Ascending aorta (tissue), 2 donors: ENCODE results near the gene ZBTB22. TPM values are rescaled to one million over a fixed set of nuclear protein-coding genes. Genes with fewer than 3 reads are reported as not detected.

ENCODE experiments used
- DNase-seq, 2 donors: peaks; one replicate each; pipeline ENCODE4 v3.0.0-alpha.2; 2019; ENCODE audit warnings: low spot score in 2 of 2
- H3K27ac ChIP-seq, 2 donors: fragments of 200-600 bp; sonication (generic); one replicate each; pipeline ENCODE4 v1.5.1; 2016 to 2017; ENCODE audit warnings: mild to moderate bottlenecking in 1 of 2
- H3K27me3 ChIP-seq: fragments of 200-600 bp; sonication (generic); one replicate; pipeline ENCODE4 v1.5.1; 2017
- H3K36me3 ChIP-seq, 2 donors: fragments of 200-600 bp; sonication (generic); one replicate each; pipeline ENCODE4 v1.5.1; 2016
- H3K4me1 ChIP-seq, 2 donors: fragments of 200-600 bp; sonication (generic); one replicate each; pipeline ENCODE4 v1.5.1; 2016 to 2017; ENCODE audit warnings: mild to moderate bottlenecking in 1 of 2
- H3K4me3 ChIP-seq, 2 donors: fragments of 200-600 bp; sonication (generic); one replicate each; pipeline ENCODE4 v1.5.1; 2016 to 2017; ENCODE audit warnings: mild to moderate bottlenecking in 1 of 2
- H3K9me3 ChIP-seq, 2 donors: fragments of 200-600 bp; sonication (generic); one replicate each; pipeline ENCODE4 v1.5.1; 2016
- intact Hi-C: fragments of 100-400 bp; cut with DNase I; formaldehyde crosslinking; loops from one replicate; pipeline ENCODE4 v1.15.1; 2023
- total RNA-seq: library from RNA; depleted of rRNA; stranded (reverse); fragments of >200 nt; gene quantifications from one replicate; pipeline ENCODE4 v1.1.0, GENCODE V29; 2016
- TF ChIP-seq, protein P1 (sequence below), 3 experiments: fragments of 200-600 bp in 2 of 3; fragments of 450-650 bp in 1 of 3; sonication (generic) in 2 of 3; IDR thresholded peaks; one replicate each; pipeline ENCODE4 v1.5.1; 2016 to 2019; ENCODE audit warnings: antibody characterized with exemption in 3 of 3, mild to moderate bottlenecking in 1 of 3, moderate library complexity in 1 of 3

The ZBTB22 gene
- total RNA-seq, 1 donor from 2014 or later, result 35.5 TPM

DNA sequence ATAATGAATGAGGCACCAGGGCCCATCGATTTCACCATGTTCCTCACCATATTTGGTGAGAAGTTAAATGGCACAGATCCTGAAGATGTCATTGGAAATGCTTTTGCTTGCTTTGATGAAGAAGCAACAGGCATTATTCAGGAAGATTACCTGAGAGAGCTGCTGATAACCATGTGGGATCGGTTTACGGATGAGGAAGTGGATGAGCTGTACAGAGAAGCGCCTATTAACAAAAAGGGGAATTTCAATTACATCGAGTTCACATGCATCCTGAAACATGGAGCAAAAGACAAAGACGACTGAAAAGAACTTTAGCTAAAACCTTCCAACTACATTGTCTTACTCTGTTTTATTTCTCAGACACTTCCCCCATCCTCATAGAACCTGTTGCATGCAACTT lies 21.6 kb upstream of the ZBTB22 start:
- TF ChIP-seq, protein P1, sequence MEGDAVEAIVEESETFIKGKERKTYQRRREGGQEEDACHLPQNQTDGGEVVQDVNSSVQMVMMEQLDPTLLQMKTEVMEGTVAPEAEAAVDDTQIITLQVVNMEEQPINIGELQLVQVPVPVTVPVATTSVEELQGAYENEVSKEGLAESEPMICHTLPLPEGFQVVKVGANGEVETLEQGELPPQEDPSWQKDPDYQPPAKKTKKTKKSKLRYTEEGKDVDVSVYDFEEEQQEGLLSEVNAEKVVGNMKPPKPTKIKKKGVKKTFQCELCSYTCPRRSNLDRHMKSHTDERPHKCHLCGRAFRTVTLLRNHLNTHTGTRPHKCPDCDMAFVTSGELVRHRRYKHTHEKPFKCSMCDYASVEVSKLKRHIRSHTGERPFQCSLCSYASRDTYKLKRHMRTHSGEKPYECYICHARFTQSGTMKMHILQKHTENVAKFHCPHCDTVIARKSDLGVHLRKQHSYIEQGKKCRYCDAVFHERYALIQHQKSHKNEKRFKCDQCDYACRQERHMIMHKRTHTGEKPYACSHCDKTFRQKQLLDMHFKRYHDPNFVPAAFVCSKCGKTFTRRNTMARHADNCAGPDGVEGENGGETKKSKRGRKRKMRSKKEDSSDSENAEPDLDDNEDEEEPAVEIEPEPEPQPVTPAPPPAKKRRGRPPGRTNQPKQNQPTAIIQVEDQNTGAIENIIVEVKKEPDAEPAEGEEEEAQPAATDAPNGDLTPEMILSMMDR (IDR thresholded peaks at IDR 0.05), result no peak
- Histone ChIP-seq H3K9me3 (no peaks in the 10 kb centered on the region), H3K4me3 (no peak overlapping the region), H3K27ac (no peak overlapping the region), H3K36me3 (no peaks in the 10 kb centered on the region), H3K27me3 (no peaks in the 10 kb centered on the region), H3K4me1 (no peaks in the 10 kb centered on the region)
- intact Hi-C loops, result no loop called here
- no peak for DNase-seq

DNA sequence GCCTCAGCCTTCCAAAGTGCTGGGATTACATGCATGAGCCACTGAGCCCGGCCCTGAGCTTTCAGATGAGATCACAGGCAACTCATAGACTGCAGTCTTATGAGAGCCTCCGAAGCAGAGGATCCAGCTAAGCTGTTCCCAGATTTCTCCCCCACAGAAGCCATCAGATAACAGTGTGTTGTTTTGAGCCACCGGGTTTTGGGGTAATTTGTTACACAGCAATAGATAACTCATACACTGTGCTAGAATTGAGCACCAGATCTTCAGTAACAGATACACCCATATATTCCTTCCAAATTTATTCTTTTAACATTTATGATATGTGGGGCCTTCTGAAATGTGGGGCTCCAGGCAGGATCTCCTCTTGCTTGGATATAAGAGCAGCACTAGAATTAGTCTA lies 19.0 kb upstream of the ZBTB22 start:
- TF ChIP-seq, protein P1 (IDR thresholded peaks at IDR 0.05), result no peak
- no peaks in the 10 kb centered on the region for H3K9me3 ChIP-seq
- no peaks in the 10 kb centered on the region for H3K27me3 ChIP-seq
- no peaks in the 10 kb centered on the region for H3K4me1 ChIP-seq
- no peak overlapping the region for H3K27ac ChIP-seq
- no peak for DNase-seq
- intact Hi-C loops, result no loop called here
- no peak overlapping the region for H3K4me3 ChIP-seq
- no peaks in the 10 kb centered on the region for H3K36me3 ChIP-seq

DNA sequence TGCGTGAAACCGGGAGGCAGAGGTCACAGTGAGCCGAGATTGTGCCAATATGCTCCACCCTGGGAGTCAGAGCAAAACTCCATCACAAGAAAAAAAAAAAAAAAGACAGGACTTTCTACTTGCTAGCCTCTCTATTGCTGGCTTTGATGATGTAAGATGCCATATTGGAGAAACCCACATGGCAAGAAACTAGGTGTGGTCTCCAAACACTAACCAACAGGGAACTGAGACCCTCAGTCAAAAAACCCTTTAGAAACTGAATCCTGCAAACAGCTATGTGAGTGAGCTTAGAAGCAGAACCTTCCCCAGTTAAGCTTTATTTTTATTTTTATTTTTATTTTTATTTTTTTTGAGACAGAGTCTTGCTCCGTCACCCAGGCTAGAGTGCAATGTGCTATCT lies 18.4 kb upstream of the ZBTB22 start:
- intact Hi-C loops, result no loop called here
- TF ChIP-seq, protein P1 (IDR thresholded peaks at IDR 0.05), result no peak
- no peaks in the 10 kb centered on the region for H3K4me1 ChIP-seq
- no peaks in the 10 kb centered on the region for H3K27me3 ChIP-seq
- H3K27ac ChIP-seq, result no peak overlapping the region
- DNase-seq, result no peak
- H3K36me3 ChIP-seq, result no peaks in the 10 kb centered on the region
- no peak overlapping the region for H3K4me3 ChIP-seq
- H3K9me3 ChIP-seq, result no peaks in the 10 kb centered on the region

DNA sequence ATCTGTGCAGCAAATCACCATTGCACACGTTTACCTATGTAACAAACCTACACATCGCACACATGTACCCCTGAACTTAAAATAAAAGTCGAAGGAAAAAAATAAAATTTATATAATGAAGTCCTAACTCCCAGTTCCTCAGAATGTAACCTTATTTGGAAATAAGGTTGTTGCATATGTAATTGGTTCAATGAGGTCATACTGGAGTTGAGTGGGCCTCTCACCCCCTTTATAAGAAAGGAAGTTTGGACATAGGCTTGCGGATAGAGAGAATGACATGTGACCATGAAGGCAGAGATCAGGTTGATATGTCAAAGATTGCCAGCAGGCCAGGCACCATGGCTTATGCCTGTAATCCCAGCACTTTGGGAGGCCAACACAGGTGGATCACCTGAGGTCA lies 16.1 kb upstream of the ZBTB22 start:
- no peak for DNase-seq
- TF ChIP-seq, protein P1 (IDR thresholded peaks at IDR 0.05), result no peak
- intact Hi-C loops, result no loop called here
- Histone ChIP-seq H3K4me1 (no peaks in the 10 kb centered on the region), H3K27ac (no peak overlapping the region), H3K4me3 (no peak overlapping the region), H3K9me3 (no peaks in the 10 kb centered on the region), H3K36me3 (no peaks in the 10 kb centered on the region), H3K27me3 (no peaks in the 10 kb centered on the region)

DNA sequence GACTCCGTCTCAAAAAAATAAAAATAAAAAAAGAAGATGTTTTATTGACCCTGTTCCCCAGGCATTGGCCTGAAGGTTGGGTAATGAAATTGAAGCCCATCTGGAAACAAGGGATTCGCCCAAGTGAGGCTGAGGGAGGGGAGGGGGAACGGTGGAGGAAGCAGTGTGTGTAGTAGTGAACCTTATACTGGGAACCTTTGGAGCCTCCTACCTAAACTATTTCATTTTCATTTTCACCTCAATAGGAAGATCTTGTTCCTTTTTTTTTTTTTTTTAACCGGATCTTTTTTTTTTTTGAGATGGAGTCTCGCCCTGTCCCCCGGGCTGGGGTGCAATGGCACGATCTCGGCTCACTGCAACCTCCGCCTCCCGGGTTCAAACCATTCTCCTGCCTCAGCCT lies 13.2 kb upstream of the ZBTB22 start:
- Histone ChIP-seq H3K27me3 (no peaks in the 10 kb centered on the region), H3K9me3 (no peaks in the 10 kb centered on the region), H3K4me3 (no peak overlapping the region), H3K36me3 (no peaks in the 10 kb centered on the region), H3K4me1 (no peaks in the 10 kb centered on the region), H3K27ac (no peak overlapping the region)
- TF ChIP-seq, protein P1 (IDR thresholded peaks at IDR 0.05), result no peak
- intact Hi-C loops, result no loop called here
- DNase-seq, result no peak

DNA sequence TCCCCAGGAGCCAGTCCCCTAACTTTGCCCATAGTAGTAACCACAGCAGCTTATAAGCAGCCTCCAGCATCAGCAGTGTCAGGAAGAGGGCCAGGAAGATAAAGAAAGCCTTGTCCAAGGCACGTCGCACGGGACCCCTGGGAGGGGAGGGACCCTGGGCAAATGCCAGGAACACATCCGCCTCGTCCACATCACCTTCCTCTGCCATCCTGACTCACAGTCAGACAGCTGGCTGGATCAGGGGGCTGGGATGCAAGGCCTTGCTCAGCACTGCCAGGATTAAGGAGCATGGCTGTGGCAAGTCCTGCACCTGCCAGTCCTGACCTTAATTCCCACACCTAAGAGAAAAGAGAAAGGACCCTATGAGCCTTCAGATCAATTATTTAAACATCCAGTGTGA lies 11.5 kb upstream of the ZBTB22 start:
- TF ChIP-seq, protein P1 (IDR thresholded peaks at IDR 0.05), result no peak
- Histone ChIP-seq H3K4me1 (no peaks in the 10 kb centered on the region), H3K27ac (no peak overlapping the region)

More for the DNA sequence above, 11.5 kb upstream of the ZBTB22 start:
- Histone ChIP-seq H3K36me3 (no peaks in the 10 kb centered on the region), H3K9me3 (no peaks in the 10 kb centered on the region), H3K27me3 (no peaks in the 10 kb centered on the region), H3K4me3 (no peak overlapping the region)
- DNase-seq, result no peak
- intact Hi-C loops, result no loop called here
